MM.1S (cell line): ENCODE data around the gene AMPD2.

Experiments used
- EZH2 ChIP-seq: fragments of 300-600 bp; sonication (generic); optimal IDR thresholded peaks from 2 replicates; pipeline ENCODE3; 2017; ENCODE audit warnings: low read depth, mild to moderate bottlenecking, antibody characterized with exemption, low read length, mixed read lengths
- TF ChIP-seq, protein P1 (sequence below): fragments of 300-600 bp; sonication (generic); IDR thresholded peaks from 2 replicates; pipeline ENCODE4 v1.5.1; 2016; ENCODE audit warnings: antibody characterized with exemption, low read length, mixed read lengths

GRCh38 chr1:109613361-109614147 is 6.1 kb upstream of the AMPD2 start:
- TF ChIP-seq, protein P1, sequence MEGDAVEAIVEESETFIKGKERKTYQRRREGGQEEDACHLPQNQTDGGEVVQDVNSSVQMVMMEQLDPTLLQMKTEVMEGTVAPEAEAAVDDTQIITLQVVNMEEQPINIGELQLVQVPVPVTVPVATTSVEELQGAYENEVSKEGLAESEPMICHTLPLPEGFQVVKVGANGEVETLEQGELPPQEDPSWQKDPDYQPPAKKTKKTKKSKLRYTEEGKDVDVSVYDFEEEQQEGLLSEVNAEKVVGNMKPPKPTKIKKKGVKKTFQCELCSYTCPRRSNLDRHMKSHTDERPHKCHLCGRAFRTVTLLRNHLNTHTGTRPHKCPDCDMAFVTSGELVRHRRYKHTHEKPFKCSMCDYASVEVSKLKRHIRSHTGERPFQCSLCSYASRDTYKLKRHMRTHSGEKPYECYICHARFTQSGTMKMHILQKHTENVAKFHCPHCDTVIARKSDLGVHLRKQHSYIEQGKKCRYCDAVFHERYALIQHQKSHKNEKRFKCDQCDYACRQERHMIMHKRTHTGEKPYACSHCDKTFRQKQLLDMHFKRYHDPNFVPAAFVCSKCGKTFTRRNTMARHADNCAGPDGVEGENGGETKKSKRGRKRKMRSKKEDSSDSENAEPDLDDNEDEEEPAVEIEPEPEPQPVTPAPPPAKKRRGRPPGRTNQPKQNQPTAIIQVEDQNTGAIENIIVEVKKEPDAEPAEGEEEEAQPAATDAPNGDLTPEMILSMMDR, result no peak
- TF ChIP-seq EZH2, result no peak
